GM19035 (cell line): ENCODE data around the gene ZNF710.

Experiments
- ATAC-seq: cut with Tn5 transposase; IDR thresholded peaks from one replicate; pipeline ENCODE4 v1.9.1; 2021; ENCODE audit not compliant: unreplicated experiment

ZNF710 gene

GRCh38 chr15:90037961-90038631 is 37.0 kb downstream of the ZNF710 start:
- ATAC-seq: peak; percentile 75

GRCh38 chr15:90038632-90039095 is 37.5 kb downstream of the ZNF710 start:
- peak; percentile 7 for ATAC-seq

DNA sequence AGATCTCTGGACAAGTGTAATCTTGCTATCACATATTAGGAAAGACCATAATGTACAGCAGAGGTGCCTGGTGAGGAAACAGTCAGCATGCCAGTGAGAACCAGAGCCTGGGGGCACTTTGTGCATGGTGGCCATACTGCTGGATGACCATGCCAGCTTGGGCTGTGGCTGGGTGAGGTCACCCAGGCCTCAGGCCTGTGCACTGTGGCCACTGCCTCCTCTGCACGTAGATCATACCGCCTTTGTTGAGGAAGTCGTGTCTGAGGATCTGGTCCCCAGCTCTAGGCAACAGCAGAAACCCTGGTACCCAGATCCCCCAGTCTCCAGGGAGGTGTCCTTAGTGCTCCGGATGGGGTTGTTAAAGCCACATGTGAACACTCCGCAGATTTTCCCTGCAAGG is 38.9 kb downstream of the ZNF710 start:
- no peak for ATAC-seq

- ATAC-seq: no peak
Observed at GRCh38 chr15:90040618-90041017, 39.5 kb downstream of the ZNF710 start.

- no peak for ATAC-seq
Observed at GRCh38 chr15:90042356-90042755, 41.2 kb downstream of the ZNF710 start.

DNA sequence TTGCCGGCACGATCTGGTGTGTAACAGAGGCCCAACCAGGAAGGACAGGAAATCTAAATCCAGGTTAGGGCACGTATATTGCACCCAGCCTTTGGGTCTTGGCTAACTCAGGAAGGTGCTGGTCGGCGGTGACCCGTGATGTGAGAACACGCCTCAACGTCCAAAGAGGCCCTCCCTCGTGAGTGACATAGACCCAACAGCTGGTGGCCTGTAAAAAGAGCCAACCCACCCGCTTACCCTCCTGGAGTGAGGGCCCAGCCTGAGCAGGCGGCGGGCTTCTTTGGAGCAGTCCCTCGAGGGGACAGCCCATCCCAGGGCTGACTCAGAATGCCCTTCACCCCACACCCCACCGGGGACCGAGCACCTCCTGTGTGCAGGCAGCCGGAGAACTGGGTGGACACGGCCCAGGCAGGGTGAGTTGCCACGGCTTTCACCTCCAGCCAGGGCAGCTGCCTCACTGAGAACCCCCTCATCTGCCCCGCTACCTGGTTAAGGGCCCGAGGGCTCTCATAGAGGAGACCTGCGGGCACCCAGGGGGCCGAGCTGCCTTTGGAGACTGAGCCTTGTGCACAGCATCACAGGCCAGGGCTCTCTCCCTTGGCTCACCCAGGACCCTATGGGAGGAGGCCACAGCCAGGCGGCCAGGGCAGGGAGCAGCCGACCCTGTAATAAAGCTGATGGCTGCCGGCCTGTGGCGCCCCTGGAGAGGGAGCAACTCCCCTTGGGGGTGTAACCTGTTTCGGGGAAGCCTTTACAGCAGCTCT is 41.8 kb downstream of the ZNF710 start:
- ATAC-seq: no peak

GRCh38 chr15:90043530-90044010 is 42.4 kb downstream of the ZNF710 start:
- no peak for ATAC-seq

- ATAC-seq: no peak
Observed at GRCh38 chr15:90044191-90044590, 43.1 kb downstream of the ZNF710 start.

- no peak for ATAC-seq
Observed at GRCh38 chr15:90044916-90045371, 43.8 kb downstream of the ZNF710 start.

DNA sequence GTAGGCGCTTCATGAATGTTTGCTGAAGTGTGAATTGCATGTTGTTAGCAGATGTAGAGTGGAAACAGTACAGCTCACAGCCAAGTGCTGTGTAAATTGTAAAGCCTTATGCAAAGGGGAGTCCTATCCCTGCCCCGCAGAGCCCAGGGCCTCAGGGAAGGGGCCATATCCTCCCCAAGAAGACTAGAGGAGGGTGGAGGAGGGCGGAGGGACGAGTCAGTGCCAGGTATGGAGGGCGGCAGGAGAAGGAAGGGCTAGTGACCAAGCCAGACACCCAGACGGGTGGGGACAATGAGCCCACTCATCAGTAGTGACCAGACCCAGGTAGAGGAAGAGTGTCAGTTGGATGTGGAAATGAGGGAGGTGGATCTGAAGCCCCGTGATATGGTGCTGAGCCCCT is 45.2 kb downstream of the ZNF710 start:
- no peak for ATAC-seq

GRCh38 chr15:90046911-90047392 is 45.8 kb downstream of the ZNF710 start:
- peak; percentile 54 for ATAC-seq

DNA sequence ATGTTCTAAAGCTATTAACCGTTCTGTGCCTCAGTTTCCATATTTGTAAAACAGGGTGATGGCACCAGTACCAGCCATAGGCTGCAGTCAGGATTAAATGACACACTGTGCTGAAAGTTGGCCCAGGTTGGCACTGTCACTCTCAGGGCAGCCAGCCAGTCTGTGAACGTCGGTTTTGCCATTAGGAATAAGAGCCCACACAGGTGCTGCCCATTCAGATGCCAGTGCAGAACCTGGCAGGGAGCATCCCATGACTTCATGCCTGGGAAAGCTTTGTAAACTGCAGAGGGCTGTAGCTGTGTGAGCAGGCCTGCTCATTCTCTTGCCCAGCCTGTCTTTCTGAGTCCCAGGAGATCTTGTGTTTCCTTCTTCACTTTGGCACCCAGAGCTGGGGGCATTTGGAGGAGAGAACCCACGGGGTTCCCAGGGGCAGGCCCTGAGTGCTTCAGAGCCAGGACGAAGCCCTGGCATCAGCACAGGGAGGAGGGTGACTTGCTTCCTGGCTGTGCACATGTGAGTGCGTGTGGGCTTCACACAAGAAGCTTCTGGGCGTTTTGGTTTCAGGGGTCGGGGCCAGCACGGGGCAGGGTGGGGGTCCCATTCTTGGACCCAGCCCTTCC is 46.9 kb downstream of the ZNF710 start:
- ATAC-seq: no peak

GRCh38 chr15:90049030-90049429 is 47.9 kb downstream of the ZNF710 start:
- no peak for ATAC-seq

DNA sequence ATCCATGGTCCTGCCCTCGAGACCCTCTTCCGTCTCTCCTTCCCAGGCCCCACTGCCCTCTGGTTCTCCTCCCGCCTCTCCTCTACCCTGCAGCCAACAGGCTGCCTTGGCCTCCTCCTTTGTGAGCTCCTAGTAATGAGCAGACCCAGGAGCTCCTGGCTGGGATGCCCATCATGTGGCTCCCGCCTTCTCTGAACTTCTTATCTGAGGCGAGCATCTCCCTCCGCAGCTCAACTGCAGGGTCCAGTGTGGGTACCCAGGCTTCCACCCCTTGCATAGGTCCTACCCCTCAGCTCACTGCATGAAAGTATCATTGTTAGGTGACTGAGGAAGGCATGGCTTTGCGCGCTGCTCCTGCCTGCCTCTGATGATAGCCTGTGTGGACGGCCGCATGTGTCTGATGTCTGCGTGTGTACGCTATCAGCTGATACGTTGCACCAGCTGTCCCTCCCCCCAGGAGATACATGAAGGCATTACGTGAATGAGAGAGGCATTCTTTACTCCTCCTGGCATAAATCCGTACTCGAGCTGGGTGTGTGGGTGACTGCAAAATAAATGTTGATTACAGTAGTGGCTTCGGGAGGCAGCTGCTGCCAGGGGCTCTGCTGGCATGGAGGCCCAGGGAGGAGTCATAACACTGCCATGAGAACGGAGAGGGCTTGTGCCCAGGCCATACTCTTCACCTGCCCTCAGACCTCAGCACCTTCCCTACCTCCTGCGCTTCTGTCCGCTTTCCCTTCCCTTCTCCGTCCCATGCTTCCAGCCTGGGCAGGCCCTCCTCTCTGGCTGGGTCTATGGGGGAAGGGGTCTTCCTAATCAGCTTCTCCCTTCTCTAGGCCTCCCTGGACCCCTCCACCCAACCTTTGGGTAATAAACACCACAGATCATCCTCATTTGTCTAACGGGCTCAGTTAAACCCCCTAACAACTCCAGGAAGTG is 48.8 kb downstream of the ZNF710 start:
- ATAC-seq: no peak

- ATAC-seq: no peak
Observed at GRCh38 chr15:90051874-90052273, 50.8 kb downstream of the ZNF710 start.

GRCh38 chr15:90053685-90054466 is 52.8 kb downstream of the ZNF710 start:
- no peak for ATAC-seq

DNA sequence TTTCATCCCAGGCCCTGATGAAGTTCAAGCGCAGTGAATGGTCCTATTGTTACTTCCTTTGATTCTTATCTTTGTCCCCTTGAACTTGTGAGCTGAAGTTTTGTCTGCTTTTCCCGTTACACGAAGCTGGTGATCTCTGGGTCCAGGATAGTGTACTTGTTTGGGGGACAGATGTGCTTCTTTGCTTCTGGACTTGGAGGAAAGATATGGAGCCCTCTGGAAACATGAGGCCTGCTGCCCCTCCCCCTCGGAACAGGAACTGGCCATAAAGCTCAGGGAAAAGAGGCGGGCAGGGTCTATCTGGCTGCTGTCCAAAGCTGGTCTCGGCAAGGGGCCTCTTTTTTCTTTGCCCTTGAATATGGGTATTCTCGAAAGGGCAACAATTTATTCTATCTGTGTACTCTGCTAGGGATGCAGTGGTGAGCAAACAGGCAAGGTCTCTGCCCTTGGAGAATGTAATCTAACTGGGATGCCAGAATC is 53.5 kb downstream of the ZNF710 start:
- no peak for ATAC-seq

DNA sequence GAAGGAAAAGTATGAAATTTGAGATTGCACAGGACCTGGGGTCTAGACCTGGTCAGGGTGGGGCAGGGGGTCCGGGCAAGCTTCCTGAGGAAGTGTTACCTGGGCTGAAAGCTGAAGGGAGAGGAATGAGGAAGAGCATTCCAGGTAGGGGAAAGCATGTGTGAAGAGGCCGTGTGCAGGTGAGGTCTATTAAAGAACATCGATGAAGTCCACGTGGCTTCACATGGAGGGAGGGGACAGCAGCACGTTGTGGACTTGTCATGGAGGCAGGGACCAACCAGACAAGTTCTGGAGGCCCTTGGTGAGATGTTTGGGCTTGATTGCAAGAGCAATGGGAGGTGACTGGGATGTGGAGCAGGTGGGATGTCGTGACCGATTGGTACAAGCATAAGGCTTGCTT is 54.1 kb downstream of the ZNF710 start:
- no peak for ATAC-seq

GRCh38 chr15:90056529-90056928 is 55.4 kb downstream of the ZNF710 start:
- no peak for ATAC-seq

- ATAC-seq: peak; percentile 32
Observed at GRCh38 chr15:90058308-90058707, 57.2 kb downstream of the ZNF710 start.
